ENCODE measurements around the gene FAM24B. TPM values are rescaled to one million over a fixed set of nuclear protein-coding genes. Genes with fewer than 3 reads are reported as not detected.

Gene FAM24B
- total RNA-seq, 1 donor from 2014 or later = not detected

DNA sequence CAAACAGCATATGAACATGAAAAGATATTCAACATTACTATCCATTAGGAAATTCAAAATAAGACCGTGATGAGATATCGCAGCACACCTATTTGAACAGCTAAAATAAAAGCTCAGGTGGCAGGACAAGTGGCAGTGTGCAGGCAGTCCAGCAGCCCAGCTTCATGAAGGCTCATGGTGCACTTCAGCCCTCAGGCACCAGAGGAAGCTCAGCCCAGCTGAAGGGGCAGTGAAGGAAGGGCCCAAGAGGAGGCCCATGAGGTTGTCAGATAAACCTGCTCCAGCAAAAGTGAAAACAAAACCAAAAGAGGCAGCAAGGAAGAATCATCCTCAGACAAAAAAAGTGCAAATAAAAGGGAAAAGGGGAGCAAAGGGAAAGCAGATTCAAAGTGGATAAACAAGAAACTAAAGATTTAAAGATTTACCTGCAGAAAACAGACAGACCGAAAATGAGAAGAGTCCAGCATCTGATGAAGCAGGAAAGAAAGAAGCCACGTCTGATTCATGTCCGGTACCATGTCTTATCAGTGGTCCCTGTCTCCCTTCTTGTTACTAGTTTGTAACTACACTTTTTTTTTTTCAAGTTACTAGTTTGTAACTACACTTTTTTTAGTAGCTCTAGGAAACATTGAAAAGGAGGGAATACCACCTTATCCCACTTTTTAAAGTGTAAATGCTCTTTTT lies 15.0 kb upstream of the FAM24B start:
- Histone ChIP-seq H3K4me3 (no peak overlapping the region), H3K27ac (no peak overlapping the region), H3K36me3 (no peaks in the 10 kb centered on the region), H3K4me1 (no peaks in the 10 kb centered on the region), H3K9me3 (no peaks in the 10 kb centered on the region), H3K27me3 (peaks cover 3% of the 10 kb centered on the region)
- TF ChIP-seq POLR2A (IDR thresholded peaks at IDR 0.05) (no peak), CTCF (IDR thresholded peaks at IDR 0.05) (no peak), POLR2AphosphoS5 (IDR thresholded peaks at IDR 0.05; ENCODE audit: insufficient read depth in 1 of 2, low read depth in 1 of 2) (no peak)
- no peak for DNase-seq (ENCODE audit: extremely low spot score in 2 of 2)
- intact Hi-C loops (cut with DNase I) = no loop called here

DNA sequence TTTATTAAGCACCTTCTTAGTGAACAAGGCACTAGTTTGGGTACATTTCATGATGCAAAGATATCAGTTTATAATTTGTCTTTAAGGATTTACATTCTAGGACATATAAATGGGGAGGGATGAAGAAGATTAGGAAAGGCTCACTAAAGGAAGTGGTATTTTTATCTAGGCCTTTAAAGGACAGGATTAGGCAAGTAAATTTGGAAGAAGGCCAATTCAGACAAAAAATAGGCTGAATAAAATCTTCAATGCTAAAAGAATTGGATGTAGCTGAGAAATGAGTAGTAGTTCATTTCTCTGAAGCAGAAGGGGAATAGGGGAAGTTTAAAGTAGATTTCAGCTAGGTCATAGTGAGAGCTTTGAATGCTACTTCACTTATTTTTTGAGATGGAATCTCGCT lies 4.8 kb upstream of the FAM24B start:
- H3K9me3 ChIP-seq = no peaks in the 10 kb centered on the region
- no peaks in the 10 kb centered on the region for H3K36me3 ChIP-seq
- no peak for DNase-seq (ENCODE audit: extremely low spot score in 2 of 2)
- TF ChIP-seq POLR2AphosphoS5 (IDR thresholded peaks at IDR 0.05; ENCODE audit: insufficient read depth in 1 of 2, low read depth in 1 of 2) (no peak), CTCF (IDR thresholded peaks at IDR 0.05) (no peak), POLR2A (IDR thresholded peaks at IDR 0.05) (no peak)
- no peak overlapping the region for H3K27ac ChIP-seq
- peaks cover 8% of the 10 kb centered on the region for H3K4me1 ChIP-seq
- no peak overlapping the region for H3K4me3 ChIP-seq
- intact Hi-C loops (cut with DNase I) = no loop called here
- H3K27me3 ChIP-seq = no peaks in the 10 kb centered on the region

GRCh38 chr10:122882766-122883165 lies 3.4 kb upstream of the FAM24B start:
- H3K4me3 ChIP-seq = no peak overlapping the region

GRCh38 chr10:122878799-122879338 lies 512 bp downstream of the FAM24B start:
- Histone ChIP-seq H3K36me3 (no peaks in the 10 kb centered on the region), H3K4me1 (peaks cover 17% of the 10 kb centered on the region), H3K4me3 (peak overlapping the region; percentile 50 to 60), H3K27ac (no peak overlapping the region), H3K27me3 (no peaks in the 10 kb centered on the region), H3K9me3 (no peaks in the 10 kb centered on the region)
- intact Hi-C loops (cut with DNase I) = no loop called here
- no peak for DNase-seq (ENCODE audit: extremely low spot score in 2 of 2)
- no peak for TF ChIP-seq POLR2A (IDR thresholded peaks at IDR 0.05)
- no peak for TF ChIP-seq POLR2AphosphoS5 (IDR thresholded peaks at IDR 0.05; ENCODE audit: insufficient read depth in 1 of 2, low read depth in 1 of 2)
- TF ChIP-seq CTCF (IDR thresholded peaks at IDR 0.05) = no peak

More at GRCh38 chr10:122882766-122883165, 3.4 kb upstream of the FAM24B start:
- Histone ChIP-seq H3K36me3 (no peaks in the 10 kb centered on the region), H3K27me3 (no peaks in the 10 kb centered on the region), H3K4me1 (peaks cover 17% of the 10 kb centered on the region), H3K9me3 (no peaks in the 10 kb centered on the region), H3K27ac (no peak overlapping the region)
- DNase-seq (ENCODE audit: extremely low spot score in 2 of 2) = no peak
- intact Hi-C loops (cut with DNase I) = no loop called here
- TF ChIP-seq POLR2AphosphoS5 (IDR thresholded peaks at IDR 0.05; ENCODE audit: insufficient read depth in 1 of 2, low read depth in 1 of 2) = no peak
- TF ChIP-seq CTCF (IDR thresholded peaks at IDR 0.05) = no peak
- no peak for TF ChIP-seq POLR2A (IDR thresholded peaks at IDR 0.05)

DNA sequence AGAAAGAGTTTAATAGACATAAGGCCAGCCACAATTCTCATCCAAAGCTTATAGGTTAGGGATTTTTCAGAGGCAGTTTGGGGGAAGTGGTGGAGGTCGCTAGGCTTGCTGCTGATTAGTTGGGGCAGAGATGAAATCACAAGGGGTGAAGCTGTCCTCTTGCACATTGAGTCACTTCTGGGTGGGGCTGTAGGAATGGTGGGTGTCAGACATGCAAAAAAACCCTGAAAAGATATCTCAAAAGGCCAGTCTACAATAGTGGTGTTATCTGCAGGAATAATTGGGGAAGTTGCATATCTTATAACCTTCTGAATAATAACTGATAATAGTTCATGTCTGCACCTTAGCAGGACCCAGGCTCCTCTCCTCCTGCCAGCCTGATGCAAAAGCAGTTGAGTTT lies 2.1 kb downstream of the FAM24B start:
- Histone ChIP-seq H3K27me3 (no peaks in the 10 kb centered on the region), H3K4me3 (no peak overlapping the region), H3K4me1 (peaks cover 17% of the 10 kb centered on the region), H3K9me3 (no peaks in the 10 kb centered on the region), H3K27ac (no peak overlapping the region), H3K36me3 (no peaks in the 10 kb centered on the region)
- intact Hi-C loops (cut with DNase I) = no loop called here
- TF ChIP-seq CTCF (IDR thresholded peaks at IDR 0.05) (no peak), POLR2A (IDR thresholded peaks at IDR 0.05) (no peak), POLR2AphosphoS5 (IDR thresholded peaks at IDR 0.05; ENCODE audit: insufficient read depth in 1 of 2, low read depth in 1 of 2) (no peak)
- no peak for DNase-seq (ENCODE audit: extremely low spot score in 2 of 2)
